Spleen (tissue), 11 donors: Measurements from ENCODE around the gene C16orf86. TPM values are rescaled to one million over a fixed set of nuclear protein-coding genes. Genes with fewer than 3 reads are reported as not detected.

Experiments
- DNase-seq: peaks from one replicate; pipeline ENCODE4 v3.0.0-alpha.2; 2020
- H3K27ac ChIP-seq, 8 donors: fragments of 200-600 bp; sonication (generic) in 7 of 8; 1 replicate in 4 of 8; 2 replicates in 4 of 8; pipeline versions ENCODE4 v1.5.0 to v1.8.0; 2016 to 2021; ENCODE audit warnings: inconsistent platforms in 4 of 8, mild to moderate bottlenecking in 4 of 8, moderate library complexity in 1 of 8
- H3K27me3 ChIP-seq, 7 donors: fragments of 200-600 bp; sonication (generic) in 6 of 7; replicated peaks in 1 of 7; 1 replicate in 4 of 7; 2 replicates in 3 of 7; pipeline versions ENCODE4 v1.5.0 to v1.8.0; 2016 to 2021; ENCODE audit warnings: inconsistent platforms in 3 of 7, mild to moderate bottlenecking in 1 of 7
- H3K36me3 ChIP-seq, 6 donors: fragments of 200-600 bp; sonication (generic) in 5 of 6; 1 replicate in 4 of 6; 2 replicates in 2 of 6; pipeline versions ENCODE4 v1.5.0 to v1.8.0; 2016 to 2021; ENCODE audit warnings: inconsistent platforms in 2 of 6
- H3K4me1 ChIP-seq, 6 donors: fragments of 200-600 bp; sonication (generic) in 5 of 6; 1 replicate in 3 of 6; 2 replicates in 3 of 6; pipeline versions ENCODE4 v1.5.0 to v1.8.0; 2016 to 2021; ENCODE audit warnings: inconsistent platforms in 3 of 6
- H3K4me3 ChIP-seq, 8 donors: fragments of 200-600 bp; sonication (generic) in 7 of 8; 1 replicate in 4 of 8; 2 replicates in 4 of 8; pipeline versions ENCODE4 v1.5.0 to v1.8.0; 2016 to 2021; ENCODE audit warnings: inconsistent platforms in 4 of 8, mild to moderate bottlenecking in 4 of 8, moderate library complexity in 2 of 8
- H3K9me3 ChIP-seq, 8 donors: fragments of 200-600 bp; sonication (generic) in 7 of 8; 1 replicate in 4 of 8; 2 replicates in 4 of 8; pipeline versions ENCODE4 v1.5.0 to v1.8.0; 2016 to 2021; ENCODE audit warnings: inconsistent platforms in 4 of 8
- POLR2A ChIP-seq, 3 donors: fragments of 450-650 bp; IDR thresholded peaks; one replicate each; pipeline ENCODE4 v1.5.1; 2017; ENCODE audit warnings: antibody characterized with exemption in 3 of 3, mild to moderate bottlenecking in 1 of 3
- POLR2AphosphoS5 ChIP-seq, 3 donors: sonication (generic); formaldehyde crosslinking; IDR thresholded peaks; one replicate each; pipeline ENCODE4 v1.5.1; 2017; ENCODE audit warnings: antibody characterized with exemption in 3 of 3
- WGBS, 5 donors: extraction: QIAGEN DNeasy Blood & Tissue Kit in 3 of 5; methylation state at CpG; one replicate each; pipeline versions ENCODE4 v1.1.5 to v1.1.7; 2013 to 2018; 5-methylcytosine and 5-hydroxymethylcytosine counted together
- intact Hi-C: fragments of 100-400 bp; cut with DNase I; formaldehyde crosslinking; loops from one replicate; pipeline ENCODE4 v1.15.0; 2023; ENCODE audit warnings: low total_unique reads
- polyA plus RNA-seq, 3 donors: library from polyadenylated mRNA; stranded (reverse); fragments of 200-250 nt; gene quantifications; one replicate each; pipeline ENCODE4 v1.2.1, GENCODE V29; 2013
- total RNA-seq, 7 donors: library from RNA; depleted of rRNA in 3 of 7; stranded (reverse); fragments of >200 nt in 3 of 7; fragmentation: NEBNext Ultra II Directional in 4 of 7; extraction: Animal tissue kit (Norgen Biotek cat#: 25700) in 4 of 7; gene quantifications; one replicate each; pipeline versions ENCODE4 v1.1.0 to v1.2.1, GENCODE V29; 2016 to 2021
- TF ChIP-seq, protein P1 (sequence below), 11 experiments: fragments of 200-600 bp in 7 of 11; fragments of 450-650 bp in 4 of 11; sonication (generic) in 4 of 11; IDR thresholded peaks in 8 of 11; conservative IDR thresholded peaks in 3 of 11; 1 replicate in 7 of 11; 2 replicates in 4 of 11; pipeline versions ENCODE4 v1.4.0 to v1.8.0; 2016 to 2021; ENCODE audit warnings: antibody characterized with exemption in 11 of 11, inconsistent platforms in 4 of 11, mild to moderate bottlenecking in 1 of 11
- donor health status: healthy with polysubstance abuse.
- donor health status: DM: no; HTN: no; CAD: no; lungs with moderate emphysema.
- donor health status: DM: no; HTN: no; CAD: no.
- donor health status: Bipolar disorder and iron deficiency.
- donor health status: healthy.
- donor health status: DM: no; HTN: no; CAD: no.
- donor health status: DM: yes; HTN: yes; CAD: no.

C16orf86 gene
- total and polyA plus RNA-seq, 10 donors = 5.2 to 17.3 (median 8.9) TPM

- DNase-seq = no peak
- intact Hi-C loops = no loop called here
- Histone ChIP-seq H3K27ac (no peak overlapping the region), H3K36me3 (peaks cover 0 to 96% (median 56%) of the 10 kb centered on the region in 6 donors), H3K9me3 (no peaks in the 10 kb centered on the region), H3K4me1 (peaks cover 2 to 39% (median 10%) of the 10 kb centered on the region in 6 donors), H3K27me3 (peaks cover 0 to 61% (median 11%) of the 10 kb centered on the region in 7 donors), H3K4me3 (peak overlapping the region in 3 of 8 donors; percentile 19 to 46 (median 32))
- WGBS, 5 donors = 61 to 82% (median 78%) methylated on average over 21 to 25 of the region's 25 CpGs
- TF ChIP-seq, protein P1, sequence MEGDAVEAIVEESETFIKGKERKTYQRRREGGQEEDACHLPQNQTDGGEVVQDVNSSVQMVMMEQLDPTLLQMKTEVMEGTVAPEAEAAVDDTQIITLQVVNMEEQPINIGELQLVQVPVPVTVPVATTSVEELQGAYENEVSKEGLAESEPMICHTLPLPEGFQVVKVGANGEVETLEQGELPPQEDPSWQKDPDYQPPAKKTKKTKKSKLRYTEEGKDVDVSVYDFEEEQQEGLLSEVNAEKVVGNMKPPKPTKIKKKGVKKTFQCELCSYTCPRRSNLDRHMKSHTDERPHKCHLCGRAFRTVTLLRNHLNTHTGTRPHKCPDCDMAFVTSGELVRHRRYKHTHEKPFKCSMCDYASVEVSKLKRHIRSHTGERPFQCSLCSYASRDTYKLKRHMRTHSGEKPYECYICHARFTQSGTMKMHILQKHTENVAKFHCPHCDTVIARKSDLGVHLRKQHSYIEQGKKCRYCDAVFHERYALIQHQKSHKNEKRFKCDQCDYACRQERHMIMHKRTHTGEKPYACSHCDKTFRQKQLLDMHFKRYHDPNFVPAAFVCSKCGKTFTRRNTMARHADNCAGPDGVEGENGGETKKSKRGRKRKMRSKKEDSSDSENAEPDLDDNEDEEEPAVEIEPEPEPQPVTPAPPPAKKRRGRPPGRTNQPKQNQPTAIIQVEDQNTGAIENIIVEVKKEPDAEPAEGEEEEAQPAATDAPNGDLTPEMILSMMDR (IDR thresholded peaks at IDR 0.05 in 8 of 11, conservative IDR thresholded peaks at IDR 0.05 in 3 of 11) = no peak
- TF ChIP-seq POLR2A (IDR thresholded peaks at IDR 0.05) (no peak), POLR2AphosphoS5 (IDR thresholded peaks at IDR 0.05) (no peak)
These were observed 12.7 kb upstream of the C16orf86 start for GRCh38 chr16:67653789-67654402.

- Histone ChIP-seq H3K4me3 (no peak overlapping the region), H3K9me3 (no peaks in the 10 kb centered on the region), H3K27me3 (peaks cover 0 to 56% (median 11%) of the 10 kb centered on the region in 7 donors), H3K36me3 (peaks cover 0 to 92% (median 52%) of the 10 kb centered on the region in 6 donors), H3K4me1 (peaks cover 8 to 39% (median 16%) of the 10 kb centered on the region in 6 donors), H3K27ac (no peak overlapping the region)
- DNase-seq = no peak
- TF ChIP-seq POLR2AphosphoS5 (IDR thresholded peaks at IDR 0.05) = peak in 2 of 3 donors; percentile 26 to 61
- TF ChIP-seq, protein P1 (IDR thresholded peaks at IDR 0.05 in 8 of 11, conservative IDR thresholded peaks at IDR 0.05 in 3 of 11) = no peak
- TF ChIP-seq POLR2A (IDR thresholded peaks at IDR 0.05) = no peak
- WGBS, 5 donors = 72 to 90% (median 79%) methylated on average over 25 to 30 of the region's 30 CpGs
- intact Hi-C loops = no loop called here
These were observed 12.2 kb upstream of the C16orf86 start for GRCh38 chr16:67654403-67654911.

DNA sequence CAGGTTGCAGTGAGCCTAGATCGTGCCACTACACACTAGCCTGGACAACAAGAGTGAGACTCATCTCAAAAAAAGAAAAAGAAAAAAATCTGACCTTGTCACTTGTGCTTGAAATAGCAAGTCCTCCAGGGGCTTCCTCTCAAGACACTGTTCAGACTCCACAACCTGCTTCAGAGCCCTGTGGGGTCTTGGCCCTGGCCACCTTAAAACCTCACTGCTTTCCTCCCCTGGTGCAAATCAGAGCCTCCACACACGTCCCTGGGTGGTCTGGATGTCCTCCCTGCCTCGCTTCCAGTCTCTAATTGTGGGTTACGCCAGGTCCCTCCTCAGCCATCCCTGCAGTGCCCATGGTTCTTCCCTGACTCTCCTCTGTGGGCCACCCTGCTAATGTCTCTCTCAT is 11.3 kb upstream of the C16orf86 start:
- H3K4me3 ChIP-seq = no peak overlapping the region
- 76 to 88% (median 80%) methylated on average over 4 of the region's 4 CpGs for WGBS, 5 donors
- H3K27ac ChIP-seq = no peak overlapping the region
- H3K9me3 ChIP-seq = no peaks in the 10 kb centered on the region
- TF ChIP-seq POLR2AphosphoS5 (IDR thresholded peaks at IDR 0.05) = no peak
- no peak for TF ChIP-seq POLR2A (IDR thresholded peaks at IDR 0.05)
- TF ChIP-seq, protein P1 (IDR thresholded peaks at IDR 0.05 in 8 of 11, conservative IDR thresholded peaks at IDR 0.05 in 3 of 11) = no peak
- H3K27me3 ChIP-seq = peaks cover 0 to 47% (median 11%) of the 10 kb centered on the region in 7 donors
- peaks cover 0 to 83% (median 43%) of the 10 kb centered on the region in 6 donors for H3K36me3 ChIP-seq
- DNase-seq = no peak
- peaks cover 9 to 37% (median 19%) of the 10 kb centered on the region in 6 donors for H3K4me1 ChIP-seq
- intact Hi-C loops = no loop called here

- Histone ChIP-seq H3K27me3 (peaks cover 0 to 37% (median 11%) of the 10 kb centered on the region in 7 donors), H3K27ac (no peak overlapping the region), H3K4me1 (peaks cover 13 to 44% (median 25%) of the 10 kb centered on the region in 6 donors), H3K36me3 (peaks cover 0 to 72% (median 37%) of the 10 kb centered on the region in 6 donors), H3K4me3 (no peak overlapping the region), H3K9me3 (no peaks in the 10 kb centered on the region)
- 87 to 94% (median 91%) methylated on average over 4 to 9 of the region's 9 CpGs for WGBS, 5 donors
- no peak for DNase-seq
- no peak for TF ChIP-seq POLR2AphosphoS5 (IDR thresholded peaks at IDR 0.05)
- no peak for TF ChIP-seq POLR2A (IDR thresholded peaks at IDR 0.05)
- TF ChIP-seq, protein P1 (IDR thresholded peaks at IDR 0.05 in 8 of 11, conservative IDR thresholded peaks at IDR 0.05 in 3 of 11) = no peak
- intact Hi-C loops = no loop called here
These were observed 10.1 kb upstream of the C16orf86 start for GRCh38 chr16:67656344-67657016.
